Glutamatergic neuron (in vitro differentiated cells): ENCODE measurements around the gene ETV1. TPM values are rescaled to one million over a fixed set of nuclear protein-coding genes. Genes with fewer than 3 reads are reported as not detected.

Source experiments
- DNase-seq: peaks from one replicate; pipeline ENCODE4 v3.0.0; 2022
- H3K27ac Mint-ChIP-seq: one replicate; pipeline ENCODE4 v1.8.0; 2020; ENCODE audit warnings: mild to moderate bottlenecking, mixed read lengths, inconsistent platforms; ENCODE audit not compliant: unreplicated experiment
- H3K27me3 Mint-ChIP-seq: one replicate; pipeline ENCODE4 v1.8.0; 2020; ENCODE audit warnings: mild to moderate bottlenecking, moderate library complexity, mixed read lengths, inconsistent platforms; ENCODE audit not compliant: unreplicated experiment
- H3K36me3 Mint-ChIP-seq: one replicate; pipeline ENCODE4 v1.8.0; 2020; ENCODE audit warnings: mild to moderate bottlenecking, mixed read lengths, inconsistent platforms; ENCODE audit not compliant: unreplicated experiment
- H3K4me1 Mint-ChIP-seq: one replicate; pipeline ENCODE4 v1.8.0; 2020; ENCODE audit warnings: mild to moderate bottlenecking, low read depth, mixed read lengths, inconsistent platforms; ENCODE audit not compliant: unreplicated experiment
- H3K4me3 Mint-ChIP-seq: one replicate; pipeline ENCODE4 v1.8.0; 2020; ENCODE audit warnings: mild to moderate bottlenecking, mixed read lengths, inconsistent platforms; ENCODE audit not compliant: unreplicated experiment
- H3K9me3 Mint-ChIP-seq: one replicate; pipeline ENCODE4 v1.8.0; 2020; ENCODE audit warnings: mild to moderate bottlenecking, moderate library complexity, mixed read lengths, inconsistent platforms; ENCODE audit not compliant: unreplicated experiment
- CTCF ChIP-seq: fragments of 200-600 bp; sonication (generic); IDR thresholded peaks from one replicate; pipeline ENCODE4 v1.5.0; 2021; ENCODE audit not compliant: partially characterized antibody, unreplicated experiment
- total RNA-seq: library from RNA; stranded (reverse); fragmentation: NEBNext Ultra II Directional; extraction: Animal tissue kit (Norgen Biotek cat#: 25700); gene quantifications from one replicate; pipeline ENCODE4 v1.2.1, GENCODE V29; 2021; ENCODE audit not compliant: unreplicated experiment

The ETV1 gene
- total RNA-seq, 1 donor from 2014 or later, result 51.8 TPM

GRCh38 chr7:13850185-13850752 lies 139.2 kb downstream of the ETV1 start:
- Mint-ChIP-seq H3K27me3 (peaks cover 3% of the 10 kb centered on the region), H3K4me3 (no peak overlapping the region), H3K4me1 (peaks cover 20% of the 10 kb centered on the region), H3K9me3 (peaks cover 3% of the 10 kb centered on the region), H3K36me3 (no peaks in the 10 kb centered on the region), H3K27ac (no peak overlapping the region)
- no peak for DNase-seq
- TF ChIP-seq CTCF, result no peak

DNA sequence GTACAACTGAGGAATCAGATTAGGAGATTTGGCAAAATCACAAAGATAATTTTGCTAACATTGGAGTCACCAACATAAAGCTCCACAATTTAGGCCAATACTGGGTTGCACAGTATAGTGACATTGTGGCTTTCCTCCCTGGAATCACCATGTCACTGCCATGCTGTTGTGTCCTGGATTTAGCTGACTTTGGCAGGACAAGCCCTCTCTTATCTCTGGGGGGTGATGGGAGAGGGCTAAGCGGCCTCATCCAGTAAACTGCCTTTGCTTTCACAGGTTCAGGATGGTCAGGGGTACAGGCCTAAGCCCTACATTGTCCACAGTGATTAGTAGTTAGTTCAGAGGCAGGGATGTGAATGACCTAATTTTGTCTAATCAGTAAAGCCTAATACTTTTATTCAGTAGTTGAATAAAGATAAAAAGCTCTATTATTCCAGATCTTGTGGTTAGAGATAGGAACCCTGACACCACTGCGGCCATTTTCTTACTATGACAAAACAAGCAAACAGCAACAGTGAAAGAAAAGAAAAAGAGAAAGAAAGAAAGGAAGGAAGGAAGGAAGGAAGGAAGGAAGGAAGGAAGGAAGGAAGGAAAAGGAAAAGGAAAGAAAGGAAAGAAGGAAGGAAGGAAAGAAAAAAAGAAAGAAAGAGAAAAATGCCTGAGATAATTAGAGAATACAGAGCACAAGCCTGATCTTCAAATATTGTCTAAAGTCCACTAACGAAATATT lies 140.1 kb downstream of the ETV1 start:
- TF ChIP-seq CTCF, result no peak
- Mint-ChIP-seq H3K27me3 (peaks cover 3% of the 10 kb centered on the region), H3K36me3 (no peaks in the 10 kb centered on the region), H3K4me1 (peaks cover 20% of the 10 kb centered on the region), H3K9me3 (peaks cover 3% of the 10 kb centered on the region), H3K27ac (no peak overlapping the region), H3K4me3 (no peak overlapping the region)
- DNase-seq, result no peak

DNA sequence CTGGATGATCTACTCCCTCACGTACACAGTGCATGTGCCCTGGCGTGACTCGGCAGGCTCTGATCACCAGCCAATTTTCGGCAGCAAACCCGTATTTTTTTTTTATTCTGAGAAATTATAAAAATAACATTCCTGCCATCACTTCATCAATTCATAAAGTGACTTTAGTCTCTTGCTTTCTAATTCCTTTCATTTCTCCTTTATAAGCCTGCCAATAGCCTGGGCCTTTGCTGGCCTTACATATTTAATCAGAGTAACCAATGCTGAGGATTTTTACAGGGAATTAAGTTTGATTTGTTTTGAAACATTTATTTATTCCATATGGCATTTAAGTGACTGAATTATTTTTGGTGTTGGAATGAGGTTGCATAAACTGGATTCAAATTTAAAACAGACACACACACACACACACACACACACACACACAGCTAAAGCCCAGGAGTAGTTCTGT lies 140.8 kb downstream of the ETV1 start:
- Mint-ChIP-seq H3K9me3 (peaks cover 3% of the 10 kb centered on the region), H3K27ac (no peak overlapping the region), H3K27me3 (peaks cover 3% of the 10 kb centered on the region), H3K4me3 (no peak overlapping the region), H3K4me1 (peaks cover 20% of the 10 kb centered on the region), H3K36me3 (no peaks in the 10 kb centered on the region)
- DNase-seq, result no peak
- TF ChIP-seq CTCF, result no peak

DNA sequence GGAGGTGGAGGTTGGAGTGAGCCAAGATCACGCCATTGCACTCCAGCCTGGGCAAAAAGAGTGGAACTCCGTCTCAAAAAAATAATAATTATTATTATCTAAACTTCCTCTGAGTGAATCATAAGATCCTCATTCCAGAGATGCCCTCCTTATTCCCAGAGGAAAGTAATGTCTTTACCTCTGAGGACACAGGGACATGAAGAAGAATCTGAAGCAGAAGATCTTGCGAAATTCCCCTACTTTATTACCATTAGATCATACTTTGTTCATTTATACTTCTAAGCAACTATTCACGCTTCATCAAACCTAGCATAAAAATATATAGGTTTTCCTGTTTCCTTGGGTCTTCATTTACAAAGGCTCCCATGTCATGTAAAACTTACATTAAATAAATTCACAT lies 143.1 kb downstream of the ETV1 start:
- peaks cover 14% of the 10 kb centered on the region for H3K4me1 Mint-ChIP-seq
- no peak overlapping the region for H3K27ac Mint-ChIP-seq
- TF ChIP-seq CTCF, result no peak
- no peak overlapping the region for H3K4me3 Mint-ChIP-seq
- no peaks in the 10 kb centered on the region for H3K27me3 Mint-ChIP-seq
- no peaks in the 10 kb centered on the region for H3K36me3 Mint-ChIP-seq
- DNase-seq, result no peak
- H3K9me3 Mint-ChIP-seq, result peaks cover under 1% of the 10 kb centered on the region

DNA sequence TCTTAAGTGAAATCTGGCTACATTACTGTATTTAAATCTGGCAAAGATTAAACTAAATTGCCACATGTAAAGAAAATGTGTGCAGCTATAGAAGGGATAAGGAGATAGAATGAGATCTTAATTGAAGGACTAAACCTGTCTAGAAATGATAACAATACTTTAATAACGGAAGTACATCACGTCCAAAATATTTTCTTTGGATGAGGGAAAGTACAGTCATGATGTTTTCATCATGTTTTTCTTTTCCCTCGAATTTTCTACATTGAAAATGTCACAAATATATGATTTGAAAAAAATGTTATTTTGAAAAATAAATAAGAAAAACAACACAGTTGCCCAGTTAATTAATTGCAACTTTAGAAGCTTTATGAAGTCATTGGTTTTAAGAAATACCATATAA lies 143.9 kb downstream of the ETV1 start:
- H3K27ac Mint-ChIP-seq, result no peak overlapping the region
- no peak for DNase-seq
- H3K4me1 Mint-ChIP-seq, result peaks cover 9% of the 10 kb centered on the region
- no peak overlapping the region for H3K4me3 Mint-ChIP-seq
- peaks cover 2% of the 10 kb centered on the region for H3K9me3 Mint-ChIP-seq
- no peaks in the 10 kb centered on the region for H3K27me3 Mint-ChIP-seq
- H3K36me3 Mint-ChIP-seq, result no peaks in the 10 kb centered on the region
- no peak for TF ChIP-seq CTCF
